HepG2 (cell line): Measurements from ENCODE around the gene ANKRD42. TPM values are rescaled to one million over a fixed set of nuclear protein-coding genes. Genes with fewer than 3 reads are reported as not detected.

Source experiments
- ESRRA ChIP-seq: sonication (generic); formaldehyde crosslinking; IDR thresholded peaks from 2 replicates; pipeline ENCODE4 v1.5.1; 2020; ENCODE audit warnings: mild to moderate bottlenecking, low read depth, missing genetic modification reagents
- FOXP1 ChIP-seq, 2 experiments: fragments of 450-650 bp in 1 of 2; IDR thresholded peaks; 2 replicates each; pipeline ENCODE4 v1.6.1; 2017 to 2018; ENCODE audit warnings: antibody characterized with exemption in 1 of 2
- GTF2F1 ChIP-seq: fragments of 150-350 bp; IDR thresholded peaks from 2 replicates; pipeline ENCODE4 v1.6.1; 2014; ENCODE audit warnings: low read length
- HMG20B ChIP-seq: conservative IDR thresholded peaks from 2 replicates; pipeline ENCODE4 v1.6.1; 2016; ENCODE audit warnings: missing genetic modification reagents, missing compliant biosample characterization
- HOXD1 ChIP-seq: sonication (generic); formaldehyde crosslinking; IDR thresholded peaks from 2 replicates; pipeline ENCODE4 v1.5.0; 2020; ENCODE audit warnings: missing genetic modification reagents
- KDM6A ChIP-seq: IDR thresholded peaks from 2 replicates; pipeline ENCODE4 v1.6.1; 2016; ENCODE audit warnings: low read depth
- KLF16 ChIP-seq, 2 experiments: sonication (generic) in 1 of 2; formaldehyde crosslinking in 1 of 2; IDR thresholded peaks; 2 replicates each; pipeline versions ENCODE4 v1.6.1 to v1.8.0; 2016 to 2023; ENCODE audit warnings: missing genetic modification reagents in 2 of 2, missing compliant biosample characterization in 1 of 2
- MED1 ChIP-seq: sonication (generic); formaldehyde crosslinking; IDR thresholded peaks from 2 replicates; pipeline ENCODE4 v1.4.0; 2020; ENCODE audit warnings: missing genetic modification reagents
- POLR2AphosphoS5 ChIP-seq: IDR thresholded peaks from 2 replicates; pipeline ENCODE4 v1.6.1; 2012; ENCODE audit warnings: low read depth, low read length
- SMARCC2 ChIP-seq: fragments of 450-650 bp; IDR thresholded peaks from 2 replicates; pipeline ENCODE4 v1.6.1; 2017; ENCODE audit warnings: antibody characterized with exemption, mild to moderate bottlenecking
- THYN1 ChIP-seq: sonication (generic); formaldehyde crosslinking; IDR thresholded peaks from 2 replicates; pipeline ENCODE4 v1.8.1; 2023; ENCODE audit warnings: low read depth, mild to moderate bottlenecking, moderate library complexity, missing genetic modification reagents, borderline replicate concordance
- TP53 ChIP-seq: sonication (generic); formaldehyde crosslinking; conservative IDR thresholded peaks from 2 replicates; pipeline ENCODE4 v1.4.0; 2020; ENCODE audit warnings: missing genetic modification reagents
- YEATS2 ChIP-seq: sonication (generic); formaldehyde crosslinking; IDR thresholded peaks from 2 replicates; pipeline ENCODE4 v1.4.0; 2020; ENCODE audit warnings: missing genetic modification reagents, borderline replicate concordance
- ZKSCAN8 ChIP-seq: IDR thresholded peaks from 2 replicates; pipeline ENCODE4 v1.6.1; 2016; ENCODE audit warnings: borderline replicate concordance, missing genetic modification reagents, missing compliant biosample characterization
- ZNF256 ChIP-seq: sonication (generic); formaldehyde crosslinking; conservative IDR thresholded peaks from 2 replicates; pipeline ENCODE4 v1.4.0; 2020; ENCODE audit warnings: missing genetic modification reagents
- ZNF496 ChIP-seq: sonication (generic); formaldehyde crosslinking; IDR thresholded peaks from 2 replicates; pipeline ENCODE4 v1.8.1; 2023; ENCODE audit warnings: mild to moderate bottlenecking, moderate library complexity, missing genetic modification reagents; ENCODE audit not compliant: insufficient replicate concordance
- ZNF569 ChIP-seq: sonication (generic); formaldehyde crosslinking; IDR thresholded peaks from 2 replicates; pipeline ENCODE4 v1.5.0; 2020; ENCODE audit warnings: mild to moderate bottlenecking, missing genetic modification reagents, moderate library complexity, borderline replicate concordance
- ZNF614 ChIP-seq: IDR thresholded peaks from 2 replicates; pipeline ENCODE4 v1.6.1; 2018; ENCODE audit warnings: missing biosample characterization, missing genetic modification reagents, inconsistent platforms, borderline replicate concordance
- ZNF746 ChIP-seq: sonication (generic); formaldehyde crosslinking; IDR thresholded peaks from 2 replicates; pipeline ENCODE4 v1.8.0; 2022; ENCODE audit warnings: mild to moderate bottlenecking, missing genetic modification reagents
- polyA plus RNA-seq, 8 experiments: library from polyadenylated mRNA; depleted of rRNA in 3 of 8; stranded (reverse) in 7 of 8; unstranded in 1 of 8; fragments of >200 nt; fragmentation: Illumina TruSeq in 4 of 8; extraction: Trizol in 4 of 8; gene quantifications; 2 replicates each; pipeline versions ENCODE4 v1.2.1 to v1.2.3, GENCODE V29; 2011 to 2016; ENCODE audit warnings: low read depth in 4 of 8, missing spikeins in 1 of 8, mixed read lengths in 1 of 8; ENCODE audit not compliant: insufficient read depth in 1 of 8
- total RNA-seq, 5 experiments: library from RNA; depleted of rRNA; stranded (reverse); fragments of >200 nt; fragmentation: Illumina TruSeq; extraction: Trizol; gene quantifications; 2 replicates each; pipeline ENCODE4 v1.2.3, GENCODE V29; 2016; ENCODE audit warnings: low read depth in 1 of 5
- TF ChIP-seq, protein P1 (sequence below): sonication (generic); formaldehyde crosslinking; conservative IDR thresholded peaks from 2 replicates; pipeline ENCODE4 v1.4.0; 2020; ENCODE audit warnings: missing genetic modification reagents
- TF ChIP-seq, protein P2 (sequence below): IDR thresholded peaks from 2 replicates; pipeline ENCODE4 v1.6.1; 2018; ENCODE audit warnings: missing genetic modification reagents
- TF ChIP-seq, protein P3 (sequence below): IDR thresholded peaks from 2 replicates; pipeline ENCODE4 v1.6.1; 2016; ENCODE audit warnings: mild to moderate bottlenecking
- TF ChIP-seq, protein P4 (sequence below): sonication (generic); formaldehyde crosslinking; IDR thresholded peaks from 2 replicates; pipeline ENCODE4 v1.4.0; 2020; ENCODE audit warnings: missing genetic modification reagents
- TF ChIP-seq, protein P5 (sequence below): sonication (generic); formaldehyde crosslinking; IDR thresholded peaks from 2 replicates; pipeline ENCODE4 v1.9.0; 2021; ENCODE audit warnings: missing genetic modification reagents, mild to moderate bottlenecking, borderline replicate concordance

The ANKRD42 gene
- total and polyA plus RNA-seq, 2 of the 13 experiments (the other 11 are each of a cell fraction or from before 2014, with no cell fraction given), result 2.2 to 3.7 TPM

DNA sequence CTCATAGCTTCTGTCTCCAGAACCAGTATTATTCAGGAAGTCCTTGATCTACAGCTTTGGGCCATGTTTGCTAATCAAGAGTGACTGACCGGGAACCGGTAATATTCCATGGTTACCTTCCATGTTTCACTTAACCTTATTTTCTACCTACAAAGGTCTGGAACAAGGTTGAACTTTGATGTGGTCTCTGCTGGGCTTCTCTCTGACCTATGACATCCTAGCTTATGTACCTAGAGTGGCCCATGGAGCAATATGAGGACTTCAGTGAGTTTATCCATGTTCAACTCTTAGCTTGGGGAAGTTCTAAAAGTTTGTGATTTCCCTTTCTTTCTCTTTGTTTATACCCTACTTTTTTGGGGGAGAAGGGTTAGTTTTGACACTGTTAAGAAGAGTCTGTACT is 59.4 kb downstream of the ANKRD42 start (continued):
- TF ChIP-seq POLR2AphosphoS5, result no peak
- no peak for TF ChIP-seq ZNF569 (CRISPR knock-in tag)
- TF ChIP-seq ZNF746 (CRISPR knock-in tag), result no peak
- TF ChIP-seq, protein P1, sequence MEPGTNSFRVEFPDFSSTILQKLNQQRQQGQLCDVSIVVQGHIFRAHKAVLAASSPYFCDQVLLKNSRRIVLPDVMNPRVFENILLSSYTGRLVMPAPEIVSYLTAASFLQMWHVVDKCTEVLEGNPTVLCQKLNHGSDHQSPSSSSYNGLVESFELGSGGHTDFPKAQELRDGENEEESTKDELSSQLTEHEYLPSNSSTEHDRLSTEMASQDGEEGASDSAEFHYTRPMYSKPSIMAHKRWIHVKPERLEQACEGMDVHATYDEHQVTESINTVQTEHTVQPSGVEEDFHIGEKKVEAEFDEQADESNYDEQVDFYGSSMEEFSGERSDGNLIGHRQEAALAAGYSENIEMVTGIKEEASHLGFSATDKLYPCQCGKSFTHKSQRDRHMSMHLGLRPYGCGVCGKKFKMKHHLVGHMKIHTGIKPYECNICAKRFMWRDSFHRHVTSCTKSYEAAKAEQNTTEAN (CRISPR knock-in tag), result peak; percentile 76; the same call in 1 of the 2 replicates
- no peak for TF ChIP-seq GTF2F1
- no peak for TF ChIP-seq TP53 (CRISPR knock-in tag)
- no peak for TF ChIP-seq KLF16 (CRISPR knock-in tag; IDR thresholded peaks at IDR 0.05)
- TF ChIP-seq, protein P2, sequence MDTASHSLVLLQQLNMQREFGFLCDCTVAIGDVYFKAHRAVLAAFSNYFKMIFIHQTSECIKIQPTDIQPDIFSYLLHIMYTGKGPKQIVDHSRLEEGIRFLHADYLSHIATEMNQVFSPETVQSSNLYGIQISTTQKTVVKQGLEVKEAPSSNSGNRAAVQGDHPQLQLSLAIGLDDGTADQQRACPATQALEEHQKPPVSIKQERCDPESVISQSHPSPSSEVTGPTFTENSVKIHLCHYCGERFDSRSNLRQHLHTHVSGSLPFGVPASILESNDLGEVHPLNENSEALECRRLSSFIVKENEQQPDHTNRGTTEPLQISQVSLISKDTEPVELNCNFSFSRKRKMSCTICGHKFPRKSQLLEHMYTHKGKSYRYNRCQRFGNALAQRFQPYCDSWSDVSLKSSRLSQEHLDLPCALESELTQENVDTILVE (CRISPR knock-in tag), result no peak
- no peak for TF ChIP-seq FOXP1 (IDR thresholded peaks at IDR 0.05)
- TF ChIP-seq FOXP1 (CRISPR knock-in tag; IDR thresholded peaks at IDR 0.05), result peak; percentile 54; the same call in 1 of the 2 replicates
- TF ChIP-seq HMG20B (CRISPR knock-in tag), result peak; percentile 65; the same call in 1 of the 2 replicates
- no peak for TF ChIP-seq ZKSCAN8 (CRISPR knock-in tag)
- peak; percentile 86 for TF ChIP-seq MED1
- TF ChIP-seq YEATS2 (CRISPR knock-in tag), result no peak
- peak; percentile 62; the same call in 1 of the 2 replicates for TF ChIP-seq ZNF614 (CRISPR knock-in tag)
- TF ChIP-seq, protein P3, sequence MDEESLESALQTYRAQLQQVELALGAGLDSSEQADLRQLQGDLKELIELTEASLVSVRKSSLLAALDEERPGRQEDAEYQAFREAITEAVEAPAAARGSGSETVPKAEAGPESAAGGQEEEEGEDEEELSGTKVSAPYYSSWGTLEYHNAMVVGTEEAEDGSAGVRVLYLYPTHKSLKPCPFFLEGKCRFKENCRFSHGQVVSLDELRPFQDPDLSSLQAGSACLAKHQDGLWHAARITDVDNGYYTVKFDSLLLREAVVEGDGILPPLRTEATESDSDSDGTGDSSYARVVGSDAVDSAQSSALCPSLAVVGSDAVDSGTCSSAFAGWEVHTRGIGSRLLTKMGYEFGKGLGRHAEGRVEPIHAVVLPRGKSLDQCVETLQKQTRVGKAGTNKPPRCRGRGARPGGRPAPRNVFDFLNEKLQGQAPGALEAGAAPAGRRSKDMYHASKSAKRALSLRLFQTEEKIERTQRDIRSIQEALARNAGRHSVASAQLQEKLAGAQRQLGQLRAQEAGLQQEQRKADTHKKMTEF (CRISPR knock-in tag), result peak; percentile 34; the same call in 1 of the 2 replicates
- TF ChIP-seq, protein P4, sequence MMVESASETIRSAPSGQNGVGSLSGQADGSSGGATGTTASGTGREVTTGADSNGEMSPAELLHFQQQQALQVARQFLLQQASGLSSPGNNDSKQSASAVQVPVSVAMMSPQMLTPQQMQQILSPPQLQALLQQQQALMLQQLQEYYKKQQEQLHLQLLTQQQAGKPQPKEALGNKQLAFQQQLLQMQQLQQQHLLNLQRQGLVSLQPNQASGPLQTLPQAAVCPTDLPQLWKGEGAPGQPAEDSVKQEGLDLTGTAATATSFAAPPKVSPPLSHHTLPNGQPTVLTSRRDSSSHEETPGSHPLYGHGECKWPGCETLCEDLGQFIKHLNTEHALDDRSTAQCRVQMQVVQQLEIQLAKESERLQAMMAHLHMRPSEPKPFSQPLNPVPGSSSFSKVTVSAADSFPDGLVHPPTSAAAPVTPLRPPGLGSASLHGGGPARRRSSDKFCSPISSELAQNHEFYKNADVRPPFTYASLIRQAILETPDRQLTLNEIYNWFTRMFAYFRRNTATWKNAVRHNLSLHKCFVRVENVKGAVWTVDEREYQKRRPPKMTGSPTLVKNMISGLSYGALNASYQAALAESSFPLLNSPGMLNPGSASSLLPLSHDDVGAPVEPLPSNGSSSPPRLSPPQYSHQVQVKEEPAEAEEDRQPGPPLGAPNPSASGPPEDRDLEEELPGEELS (CRISPR knock-in tag), result peak; percentile 53; the same call in 1 of the 2 replicates
- TF ChIP-seq THYN1, result no peak
- no peak for TF ChIP-seq ZNF256
- TF ChIP-seq ZNF496 (CRISPR knock-in tag), result no peak
- 0 out of 2 replicates have a peak, but pooled peaks have one; percentile 42 for TF ChIP-seq ESRRA (CRISPR knock-in tag)
- TF ChIP-seq KDM6A (CRISPR knock-in tag), result peak; percentile 82
- TF ChIP-seq, protein P5, sequence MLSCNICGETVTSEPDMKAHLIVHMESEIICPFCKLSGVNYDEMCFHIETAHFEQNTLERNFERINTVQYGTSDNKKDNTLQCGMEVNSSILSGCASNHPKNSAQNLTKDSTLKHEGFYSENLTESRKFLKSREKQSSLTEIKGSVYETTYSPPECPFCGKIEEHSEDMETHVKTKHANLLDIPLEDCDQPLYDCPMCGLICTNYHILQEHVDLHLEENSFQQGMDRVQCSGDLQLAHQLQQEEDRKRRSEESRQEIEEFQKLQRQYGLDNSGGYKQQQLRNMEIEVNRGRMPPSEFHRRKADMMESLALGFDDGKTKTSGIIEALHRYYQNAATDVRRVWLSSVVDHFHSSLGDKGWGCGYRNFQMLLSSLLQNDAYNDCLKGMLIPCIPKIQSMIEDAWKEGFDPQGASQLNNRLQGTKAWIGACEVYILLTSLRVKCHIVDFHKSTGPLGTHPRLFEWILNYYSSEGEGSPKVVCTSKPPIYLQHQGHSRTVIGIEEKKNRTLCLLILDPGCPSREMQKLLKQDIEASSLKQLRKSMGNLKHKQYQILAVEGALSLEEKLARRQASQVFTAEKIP, result no peak
- no peak for TF ChIP-seq SMARCC2
- peak; percentile 51; the same call in 1 of the 2 replicates for TF ChIP-seq HOXD1 (CRISPR knock-in tag)
